NT2/D1 (cell line): Measurements from ENCODE around the gene BEST4.

Experiments
- SUZ12 ChIP-seq: IDR thresholded peaks from 2 replicates; pipeline ENCODE4 v1.6.1; 2011; ENCODE audit not compliant: insufficient read length, insufficient read depth; ENCODE audit errors: extremely low read depth
- YY1 ChIP-seq: IDR thresholded peaks from 2 replicates; pipeline ENCODE4 v1.6.1; 2011; ENCODE audit not compliant: insufficient read length, insufficient read depth

DNA sequence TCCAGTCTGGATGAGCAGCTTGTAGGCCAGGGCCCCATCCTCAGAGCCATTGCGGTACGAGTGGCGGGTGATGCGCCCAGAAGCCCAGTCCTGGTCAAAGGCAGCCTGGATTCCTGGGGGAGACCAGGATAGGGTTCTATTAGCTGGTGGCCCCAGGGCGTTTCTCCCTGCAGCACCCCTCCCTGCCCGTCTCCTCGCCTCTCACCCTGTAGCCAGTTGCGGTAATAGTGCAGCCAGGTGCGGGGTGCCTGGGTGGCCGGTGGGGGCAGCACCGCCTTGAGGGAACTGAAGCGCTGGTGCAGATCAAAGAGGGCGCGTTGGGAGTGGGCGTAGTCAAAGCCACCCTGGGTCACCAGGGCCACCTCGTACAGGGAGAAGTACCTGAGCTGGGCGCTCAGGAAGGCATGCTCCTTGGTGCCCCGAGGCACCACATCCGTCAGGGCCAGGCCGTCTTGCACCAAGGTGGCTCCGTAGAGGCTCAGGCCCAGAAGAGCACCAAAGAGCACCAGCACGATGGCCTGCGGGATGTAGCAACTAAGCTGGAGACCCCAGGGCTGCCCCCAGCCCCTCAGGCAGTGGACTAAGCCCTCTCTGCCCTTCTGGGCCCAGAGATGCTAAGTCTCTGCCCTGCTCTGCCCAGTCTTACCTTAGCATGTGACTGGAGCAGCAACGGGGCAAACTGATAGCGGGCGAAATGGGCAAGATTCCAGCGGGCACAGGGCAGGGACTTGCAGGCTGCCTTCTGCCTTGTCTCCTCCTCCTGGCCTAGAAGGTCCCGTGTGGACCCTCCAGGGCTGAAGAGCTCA is 39.4 kb upstream of the BEST4 start:
- TF ChIP-seq SUZ12 (no peak), YY1 (no peak)
